HL-60 (cell line): ENCODE measurements around the gene SH2D3A.

Source experiments
- CTCF ChIP-seq: IDR thresholded peaks from one replicate; pipeline ENCODE4 v1.5.1; 2011; ENCODE audit warnings: low read length, control low read depth, inconsistent platforms; ENCODE audit not compliant: insufficient read depth
- TF ChIP-seq, protein P1 (sequence below): IDR thresholded peaks from 2 replicates; pipeline ENCODE4 v1.6.1; 2012; ENCODE audit warnings: low read depth; ENCODE audit not compliant: insufficient replicate concordance

GRCh38 chr19:6718111-6718740 lies 49.0 kb downstream of the SH2D3A start:
- no peak for TF ChIP-seq CTCF
- TF ChIP-seq, protein P1, sequence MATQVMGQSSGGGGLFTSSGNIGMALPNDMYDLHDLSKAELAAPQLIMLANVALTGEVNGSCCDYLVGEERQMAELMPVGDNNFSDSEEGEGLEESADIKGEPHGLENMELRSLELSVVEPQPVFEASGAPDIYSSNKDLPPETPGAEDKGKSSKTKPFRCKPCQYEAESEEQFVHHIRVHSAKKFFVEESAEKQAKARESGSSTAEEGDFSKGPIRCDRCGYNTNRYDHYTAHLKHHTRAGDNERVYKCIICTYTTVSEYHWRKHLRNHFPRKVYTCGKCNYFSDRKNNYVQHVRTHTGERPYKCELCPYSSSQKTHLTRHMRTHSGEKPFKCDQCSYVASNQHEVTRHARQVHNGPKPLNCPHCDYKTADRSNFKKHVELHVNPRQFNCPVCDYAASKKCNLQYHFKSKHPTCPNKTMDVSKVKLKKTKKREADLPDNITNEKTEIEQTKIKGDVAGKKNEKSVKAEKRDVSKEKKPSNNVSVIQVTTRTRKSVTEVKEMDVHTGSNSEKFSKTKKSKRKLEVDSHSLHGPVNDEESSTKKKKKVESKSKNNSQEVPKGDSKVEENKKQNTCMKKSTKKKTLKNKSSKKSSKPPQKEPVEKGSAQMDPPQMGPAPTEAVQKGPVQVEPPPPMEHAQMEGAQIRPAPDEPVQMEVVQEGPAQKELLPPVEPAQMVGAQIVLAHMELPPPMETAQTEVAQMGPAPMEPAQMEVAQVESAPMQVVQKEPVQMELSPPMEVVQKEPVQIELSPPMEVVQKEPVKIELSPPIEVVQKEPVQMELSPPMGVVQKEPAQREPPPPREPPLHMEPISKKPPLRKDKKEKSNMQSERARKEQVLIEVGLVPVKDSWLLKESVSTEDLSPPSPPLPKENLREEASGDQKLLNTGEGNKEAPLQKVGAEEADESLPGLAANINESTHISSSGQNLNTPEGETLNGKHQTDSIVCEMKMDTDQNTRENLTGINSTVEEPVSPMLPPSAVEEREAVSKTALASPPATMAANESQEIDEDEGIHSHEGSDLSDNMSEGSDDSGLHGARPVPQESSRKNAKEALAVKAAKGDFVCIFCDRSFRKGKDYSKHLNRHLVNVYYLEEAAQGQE: no peak
